Endothelial cell of umbilical vein (primary cell): ENCODE data around the gene HSPA9. TPM values are rescaled to one million over a fixed set of nuclear protein-coding genes. Genes with fewer than 3 reads are reported as not detected.
"Not testable (repeated sequence)": the region's sequence is repeated elsewhere in the genome, so short reads cannot be mapped to it uniquely, and the experiment has no call there.

Source experiments
- BruUV-seq: library from RNA; stranded (reverse); fragments of 400-500 nt; replicated peaks from 2 replicates; lab custom pipeline; 2021; lab: Mats Ljungman, UMichigan
- CTCF ChIA-PET: fragments of 300-600, 350-600 bp; sonication (Branson Sonifier 250); formaldehyde crosslinking; loops from one replicate; lab custom pipeline; 2021; ENCODE audit warnings: antibody characterized with exemption, inconsistent platforms; lab: Charles Lee
- POLR2A ChIA-PET: fragments of 300-600, 350-600 bp; sonication (Branson Sonifier 250); formaldehyde crosslinking; loops from one replicate; lab custom pipeline; 2021; ENCODE audit warnings: antibody characterized with exemption, inconsistent platforms; lab: Charles Lee
- DNase-seq: peaks from one replicate; pipeline ENCODE4 v3.0.0-alpha.2; 2011; ENCODE audit warnings: low read depth, low spot score
- FAIRE-seq: peaks from 2 replicates; lab custom pipeline; 2011; peaks lifted over from hg19 to GRCh38; lab: Jason Lieb, UNC
- H2AFZ ChIP-seq: 2 replicates; pipeline ENCODE4 v1.6.0; 2012; ENCODE audit warnings: low read depth, low read length, control low read depth, inconsistent platforms
- H3K27ac ChIP-seq: 2 replicates; pipeline ENCODE4 v1.5.1; 2011; ENCODE audit warnings: low read depth, mild to moderate bottlenecking, control low read depth, low read length, moderate library complexity; ENCODE audit not compliant: insufficient read depth
- H3K27me3 ChIP-seq, 2 experiments: 2 replicates each; pipeline versions ENCODE4 v1.6.0 to v1.6.1; 2011; ENCODE audit warnings: low read length in 2 of 2, mixed read lengths in 1 of 2; ENCODE audit not compliant: control insufficient read depth in 2 of 2, insufficient read depth in 2 of 2
- H3K36me3 ChIP-seq, 2 experiments: 2 replicates in 1 of 2; 3 replicates in 1 of 2; pipeline ENCODE4 v1.5.1; 2011; ENCODE audit warnings: low read length in 2 of 2, mild to moderate bottlenecking in 1 of 2, moderate library complexity in 1 of 2; ENCODE audit not compliant: control insufficient read depth in 2 of 2, insufficient read depth in 2 of 2; ENCODE audit errors: extremely low read depth in 1 of 2
- H3K4me1 ChIP-seq: 3 replicates; pipeline ENCODE4 v1.5.1; 2011; ENCODE audit warnings: mild to moderate bottlenecking, low read length; ENCODE audit not compliant: control insufficient read depth, insufficient read depth; ENCODE audit errors: extremely low read depth
- H3K4me2 ChIP-seq: 2 replicates; pipeline ENCODE4 v1.6.1; 2011; ENCODE audit warnings: low read length, control low read depth, mixed read lengths; ENCODE audit not compliant: insufficient read depth
- H3K4me3 ChIP-seq, 3 experiments: fragments of 200-600 bp in 1 of 3; sonication (generic), shearing (Covaris generic) in 1 of 3; replicated peaks in 1 of 3; 2 replicates each; pipeline ENCODE4 v1.5.1; 2011 to 2016; ENCODE audit warnings: control low read depth in 3 of 3, low read length in 3 of 3, mild to moderate bottlenecking in 2 of 3, inconsistent platforms in 1 of 3, low read depth in 1 of 3, moderate library complexity in 1 of 3; ENCODE audit not compliant: insufficient read depth in 1 of 3
- H3K79me2 ChIP-seq: 2 replicates; pipeline ENCODE4 v1.6.0; 2012; ENCODE audit warnings: low read length, inconsistent platforms; ENCODE audit not compliant: control insufficient read depth, insufficient read depth
- H3K9ac ChIP-seq: replicated peaks from 2 replicates; pipeline ENCODE3; 2011; ENCODE audit warnings: low read length, control low read depth; ENCODE audit not compliant: insufficient read depth; ENCODE audit errors: extremely low read depth
- H3K9me1 ChIP-seq: replicated peaks from 3 replicates; pipeline ENCODE4 v1.6.0; 2011; ENCODE audit warnings: mild to moderate bottlenecking, low read length; ENCODE audit not compliant: control insufficient read depth, insufficient read depth; ENCODE audit errors: extremely low read depth
- H3K9me3 ChIP-seq: replicated peaks from 2 replicates; pipeline ENCODE4 v1.5.1; 2012; ENCODE audit warnings: low read length, inconsistent platforms; ENCODE audit not compliant: control insufficient read depth, insufficient read depth
- H4K20me1 ChIP-seq: replicated peaks from 2 replicates; pipeline ENCODE3; 2011; ENCODE audit warnings: mild to moderate bottlenecking, low read length; ENCODE audit not compliant: control insufficient read depth, insufficient read depth; ENCODE audit errors: extremely low read depth
- EZH2 ChIP-seq: IDR thresholded peaks from 2 replicates; pipeline ENCODE4 v1.6.1; 2012; ENCODE audit warnings: borderline replicate concordance, low read depth, mild to moderate bottlenecking, moderate library complexity, low read length, inconsistent platforms; ENCODE audit not compliant: severe bottlenecking
- FOS ChIP-seq: IDR thresholded peaks from 2 replicates; pipeline ENCODE4 v1.6.1; 2011; ENCODE audit warnings: mild to moderate bottlenecking, low read length, moderate library complexity, borderline replicate concordance; ENCODE audit not compliant: insufficient read depth
- GATA2 ChIP-seq: IDR thresholded peaks from 2 replicates; pipeline ENCODE4 v1.7.0; 2011; ENCODE audit warnings: low read depth, mild to moderate bottlenecking, moderate library complexity, mixed read lengths, low read length; ENCODE audit not compliant: insufficient read length, insufficient read depth
- JUN ChIP-seq: IDR thresholded peaks from 2 replicates; pipeline ENCODE4 v1.6.1; 2011; ENCODE audit warnings: borderline replicate concordance, low read depth; ENCODE audit not compliant: insufficient read length, insufficient read depth
- MAX ChIP-seq: IDR thresholded peaks from 2 replicates; pipeline ENCODE4 v1.6.1; 2011; ENCODE audit not compliant: insufficient read depth, insufficient read length
- MYC ChIP-seq: IDR thresholded peaks from one replicate; pipeline ENCODE4 v1.6.1; 2011; ENCODE audit warnings: mild to moderate bottlenecking, low read depth, low read length
- POLR2A ChIP-seq: IDR thresholded peaks from 2 replicates; pipeline ENCODE4 v1.6.1; 2012; ENCODE audit warnings: low read depth, mild to moderate bottlenecking, control low read depth, low read length
- POLR2AphosphoS5 ChIP-seq: IDR thresholded peaks from 2 replicates; pipeline ENCODE4 v1.6.1; 2012; ENCODE audit warnings: low read depth, mild to moderate bottlenecking, control low read depth, low read length, moderate library complexity; ENCODE audit not compliant: insufficient read depth
- dilution Hi-C: fragments of 300-500 bp; cut with MboI; formaldehyde crosslinking; loops from one replicate; pipeline ENCODE4 v1.15.0; 2019; ENCODE audit warnings: low sequenced_read_pairs; ENCODE audit not compliant: extremely low pct_ligation_motif_present
- intact Hi-C: fragments of 100-400 bp; cut with micrococcal nuclease; formaldehyde crosslinking; loops from one replicate; pipeline ENCODE4 v1.10.0; 2022
- polyA plus RNA-seq, 4 experiments: library from polyadenylated mRNA; depleted of rRNA in 3 of 4; stranded (reverse) in 3 of 4; unstranded in 1 of 4; fragments of >200 nt; gene quantifications; 2 replicates each; pipeline versions ENCODE4 v1.2.1 to v1.2.3, GENCODE V29; 2011 to 2012; ENCODE audit warnings: missing spikeins in 1 of 4
- total RNA-seq: library from RNA; stranded (reverse); gene quantifications from 2 replicates; pipeline ENCODE4 v1.2.3, GENCODE V29; 2021
- TF ChIP-seq, protein P1 (sequence below), 2 donors: IDR thresholded peaks; 1 replicate in 1 of 2; 2 replicates in 1 of 2; pipeline ENCODE4 v1.5.1; 2011; ENCODE audit warnings: low read length in 2 of 2, mild to moderate bottlenecking in 2 of 2, moderate library complexity in 2 of 2, control low read depth in 1 of 2, inconsistent platforms in 1 of 2, low read depth in 1 of 2; ENCODE audit not compliant: insufficient read depth in 1 of 2; ENCODE audit errors: extremely low read depth in 1 of 2

HSPA9 gene
- total and polyA plus RNA-seq, 2 donors (not counting 3 experiments of a cell fraction or from before 2014, with no cell fraction given): 99.6 to 192 TPM

DNA sequence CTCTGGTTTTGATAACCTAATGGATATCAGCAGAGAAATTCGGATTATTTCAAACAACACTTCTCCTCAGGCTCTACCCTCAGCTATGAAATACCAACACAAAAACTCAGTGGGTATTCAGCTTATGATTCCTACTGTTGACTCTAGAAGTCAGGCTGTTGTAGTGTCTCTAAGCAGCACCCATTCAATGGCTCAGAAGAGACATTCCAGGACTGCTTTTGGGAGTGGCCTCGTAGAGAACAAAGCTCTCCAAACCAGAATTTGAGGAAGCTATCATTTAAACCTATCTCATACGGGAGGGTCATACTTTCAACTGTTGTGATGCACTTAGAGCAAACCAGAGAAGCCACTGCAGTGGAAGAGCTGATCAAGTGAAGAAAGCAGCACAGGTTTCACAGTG lies 66.2 kb downstream of the HSPA9 start:
- H2AFZ ChIP-seq: no peak overlapping the region
- ChIA-PET POLR2A (no interaction called here), CTCF (no interaction called here)
- TF ChIP-seq MYC (no peak), JUN (no peak), POLR2A (no peak), POLR2AphosphoS5 (no peak), GATA2 (no peak), FOS (no peak), MAX (no peak), EZH2 (no peak)
- TF ChIP-seq, protein P1, sequence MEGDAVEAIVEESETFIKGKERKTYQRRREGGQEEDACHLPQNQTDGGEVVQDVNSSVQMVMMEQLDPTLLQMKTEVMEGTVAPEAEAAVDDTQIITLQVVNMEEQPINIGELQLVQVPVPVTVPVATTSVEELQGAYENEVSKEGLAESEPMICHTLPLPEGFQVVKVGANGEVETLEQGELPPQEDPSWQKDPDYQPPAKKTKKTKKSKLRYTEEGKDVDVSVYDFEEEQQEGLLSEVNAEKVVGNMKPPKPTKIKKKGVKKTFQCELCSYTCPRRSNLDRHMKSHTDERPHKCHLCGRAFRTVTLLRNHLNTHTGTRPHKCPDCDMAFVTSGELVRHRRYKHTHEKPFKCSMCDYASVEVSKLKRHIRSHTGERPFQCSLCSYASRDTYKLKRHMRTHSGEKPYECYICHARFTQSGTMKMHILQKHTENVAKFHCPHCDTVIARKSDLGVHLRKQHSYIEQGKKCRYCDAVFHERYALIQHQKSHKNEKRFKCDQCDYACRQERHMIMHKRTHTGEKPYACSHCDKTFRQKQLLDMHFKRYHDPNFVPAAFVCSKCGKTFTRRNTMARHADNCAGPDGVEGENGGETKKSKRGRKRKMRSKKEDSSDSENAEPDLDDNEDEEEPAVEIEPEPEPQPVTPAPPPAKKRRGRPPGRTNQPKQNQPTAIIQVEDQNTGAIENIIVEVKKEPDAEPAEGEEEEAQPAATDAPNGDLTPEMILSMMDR (IDR thresholded peaks at IDR 0.05; ENCODE audit: extremely low read depth in 1 of 2, insufficient read depth in 1 of 2, low read depth in 1 of 2, low read length in 2 of 2): no peak
- no TSS peak for BruUV-seq
- no peaks in the 10 kb centered on the region for H3K9me3 ChIP-seq
- no peaks in the 10 kb centered on the region for H3K9me1 ChIP-seq
- no peaks in the 10 kb centered on the region for H3K4me1 ChIP-seq
- H3K4me2 ChIP-seq: no peak overlapping the region
- no peaks in the 10 kb centered on the region for H3K27me3 ChIP-seq
- no peak overlapping the region for H3K27ac ChIP-seq
- H3K4me3 ChIP-seq: no peak overlapping the region
- H3K9ac ChIP-seq: no peak overlapping the region
- intact Hi-C loops: no loop called here
- DNase-seq (no peak), FAIRE-seq (no peak)
- no peaks in the 10 kb centered on the region for H4K20me1 ChIP-seq
- dilution Hi-C loops: no loop called here
- H3K79me2 ChIP-seq: peaks cover 3% of the 10 kb centered on the region
- peaks cover 17 to 21% of the 10 kb centered on the region in 2 experiments for H3K36me3 ChIP-seq

- H2AFZ ChIP-seq, H3K9ac ChIP-seq, CTCF ChIA-PET, DNase-seq, FAIRE-seq, H3K4me2 ChIP-seq, H3K27me3 ChIP-seq, dilution Hi-C loops, H3K79me2 ChIP-seq, H3K9me1 ChIP-seq, H3K4me3 ChIP-seq, H3K9me3 ChIP-seq, H3K27ac ChIP-seq, intact Hi-C loops, POLR2A ChIA-PET, H3K4me1 ChIP-seq, H4K20me1 ChIP-seq: not testable (repeated sequence)
- H3K36me3 ChIP-seq: peaks cover 16 to 17% of the 10 kb centered on the region in 2 experiments
- BruUV-seq: TSS peak; percentile 41
These were observed 67.7 kb downstream of the HSPA9 start for GRCh38 chr5:138507485-138507884.
